ENCODE measurements around the gene ATF6B. TPM values are rescaled to one million over a fixed set of nuclear protein-coding genes. Genes with fewer than 3 reads are reported as not detected.
A peak's percentile ranks its signal among the peaks of the same experiment; 100 is the strongest.

Gene ATF6B
- total and polyA plus RNA-seq, 2 of the 13 experiments (the other 11 are each of a cell fraction or from before 2014, with no cell fraction given), result 18.1 to 44.0 TPM

DNA sequence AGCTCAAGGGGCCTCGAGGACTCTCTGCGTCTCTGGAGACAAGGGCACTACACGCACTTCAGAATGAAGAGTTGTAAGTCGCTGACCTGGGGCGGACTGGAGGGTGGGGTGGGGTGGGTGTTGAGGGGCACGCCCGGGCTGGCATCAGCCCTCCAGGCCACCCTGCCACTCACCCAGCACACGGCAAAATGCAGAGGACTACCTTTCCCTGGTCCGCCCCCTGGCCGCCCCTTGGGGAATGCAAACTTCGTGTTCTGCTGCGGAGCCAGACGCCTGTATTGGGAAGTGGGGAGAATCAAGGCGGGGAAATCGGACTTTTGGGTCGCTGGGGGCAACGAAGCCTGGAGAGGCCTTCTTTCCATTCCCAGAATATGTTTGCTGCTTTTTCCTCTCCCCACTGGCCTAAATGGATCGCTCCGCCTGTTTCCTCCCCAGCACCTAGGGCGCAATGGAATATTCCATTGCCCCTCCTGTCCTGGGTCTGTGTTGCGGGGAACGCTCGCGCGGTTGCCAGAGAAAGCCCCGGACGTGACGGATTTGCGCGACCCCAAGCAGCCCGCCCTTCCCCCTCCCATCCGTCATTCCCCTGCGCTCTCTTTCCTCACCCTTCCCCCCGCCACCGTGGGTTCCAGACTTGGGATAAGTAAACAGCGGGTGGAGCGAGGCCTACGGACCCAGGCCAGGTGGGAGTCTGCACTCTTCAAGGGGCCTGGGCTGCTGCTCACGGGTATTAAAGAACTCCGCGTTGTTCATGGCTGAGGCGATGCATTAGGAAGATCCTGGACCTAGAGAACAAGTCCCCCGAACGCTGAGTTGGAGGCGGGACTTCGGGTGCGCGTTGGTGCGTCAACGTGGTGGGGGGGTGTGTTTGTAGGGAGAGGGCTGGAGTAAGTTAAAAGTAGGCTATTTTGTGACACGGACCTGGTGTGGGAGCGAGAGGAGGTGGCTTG is 25.8 kb upstream of the ATF6B start, which contains the start of gene PPT2 (continued):
- TF ChIP-seq, protein P1, sequence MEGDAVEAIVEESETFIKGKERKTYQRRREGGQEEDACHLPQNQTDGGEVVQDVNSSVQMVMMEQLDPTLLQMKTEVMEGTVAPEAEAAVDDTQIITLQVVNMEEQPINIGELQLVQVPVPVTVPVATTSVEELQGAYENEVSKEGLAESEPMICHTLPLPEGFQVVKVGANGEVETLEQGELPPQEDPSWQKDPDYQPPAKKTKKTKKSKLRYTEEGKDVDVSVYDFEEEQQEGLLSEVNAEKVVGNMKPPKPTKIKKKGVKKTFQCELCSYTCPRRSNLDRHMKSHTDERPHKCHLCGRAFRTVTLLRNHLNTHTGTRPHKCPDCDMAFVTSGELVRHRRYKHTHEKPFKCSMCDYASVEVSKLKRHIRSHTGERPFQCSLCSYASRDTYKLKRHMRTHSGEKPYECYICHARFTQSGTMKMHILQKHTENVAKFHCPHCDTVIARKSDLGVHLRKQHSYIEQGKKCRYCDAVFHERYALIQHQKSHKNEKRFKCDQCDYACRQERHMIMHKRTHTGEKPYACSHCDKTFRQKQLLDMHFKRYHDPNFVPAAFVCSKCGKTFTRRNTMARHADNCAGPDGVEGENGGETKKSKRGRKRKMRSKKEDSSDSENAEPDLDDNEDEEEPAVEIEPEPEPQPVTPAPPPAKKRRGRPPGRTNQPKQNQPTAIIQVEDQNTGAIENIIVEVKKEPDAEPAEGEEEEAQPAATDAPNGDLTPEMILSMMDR (CRISPR knock-in tag; IDR thresholded peaks at IDR 0.05), result peak; percentile 50
- TF ChIP-seq, protein P2, sequence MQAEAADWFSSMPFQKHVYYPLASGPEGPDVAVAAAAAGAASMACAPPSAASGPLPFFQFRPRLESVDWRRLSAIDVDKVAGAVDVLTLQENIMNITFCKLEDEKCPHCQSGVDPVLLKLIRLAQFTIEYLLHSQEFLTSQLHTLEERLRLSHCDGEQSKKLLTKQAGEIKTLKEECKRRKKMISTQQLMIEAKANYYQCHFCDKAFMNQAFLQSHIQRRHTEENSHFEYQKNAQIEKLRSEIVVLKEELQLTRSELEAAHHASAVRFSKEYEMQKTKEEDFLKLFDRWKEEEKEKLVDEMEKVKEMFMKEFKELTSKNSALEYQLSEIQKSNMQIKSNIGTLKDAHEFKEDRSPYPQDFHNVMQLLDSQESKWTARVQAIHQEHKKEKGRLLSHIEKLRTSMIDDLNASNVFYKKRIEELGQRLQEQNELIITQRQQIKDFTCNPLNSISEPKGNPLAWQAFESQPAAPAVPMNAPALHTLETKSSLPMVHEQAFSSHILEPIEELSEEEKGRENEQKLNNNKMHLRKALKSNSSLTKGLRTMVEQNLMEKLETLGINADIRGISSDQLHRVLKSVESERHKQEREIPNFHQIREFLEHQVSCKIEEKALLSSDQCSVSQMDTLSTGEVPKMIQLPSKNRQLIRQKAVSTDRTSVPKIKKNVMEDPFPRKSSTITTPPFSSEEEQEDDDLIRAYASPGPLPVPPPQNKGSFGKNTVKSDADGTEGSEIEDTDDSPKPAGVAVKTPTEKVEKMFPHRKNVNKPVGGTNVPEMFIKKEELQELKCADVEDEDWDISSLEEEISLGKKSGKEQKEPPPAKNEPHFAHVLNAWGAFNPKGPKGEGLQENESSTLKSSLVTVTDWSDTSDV (CRISPR knock-in tag; IDR thresholded peaks at IDR 0.05), result no peak
- TF ChIP-seq ZNF33A (CRISPR knock-in tag; IDR thresholded peaks at IDR 0.05; ENCODE audit: borderline replicate concordance) (no peak), ATF7-NPFF (CRISPR knock-in tag; IDR thresholded peaks at IDR 0.05; ENCODE audit: low read depth) (no peak; the same call in 1 of the 2 replicates), MIXL1 (CRISPR knock-in tag; IDR thresholded peaks at IDR 0.05) (peak; percentile 45; the same call in 1 of the 2 replicates), PRMT3 (CRISPR knock-in tag; IDR thresholded peaks at IDR 0.05; ENCODE audit: borderline replicate concordance, low read depth) (no peak), ZFP36L1 (CRISPR knock-in tag; IDR thresholded peaks at IDR 0.05) (peak; percentile 62; the same call in 1 of the 2 replicates), NFIB (CRISPR knock-in tag; IDR thresholded peaks at IDR 0.05; ENCODE audit: borderline replicate concordance) (no peak), ZFP1 (CRISPR knock-in tag; IDR thresholded peaks at IDR 0.05) (0 out of 2 replicates have a peak, but pooled peaks have one; percentile 22), NRL (CRISPR knock-in tag; IDR thresholded peaks at IDR 0.05; ENCODE audit: borderline replicate concordance) (peak; percentile 14), SAFB2 (CRISPR knock-in tag; IDR thresholded peaks at IDR 0.05; ENCODE audit: borderline replicate concordance, low read depth) (peak; percentile 31; the same call in 1 of the 2 replicates), TGIF2 (CRISPR knock-in tag; IDR thresholded peaks at IDR 0.05) (peak; percentile 34), ZFAT (CRISPR knock-in tag; conservative IDR thresholded peaks at IDR 0.05) (no peak), ZNF775 (CRISPR knock-in tag; IDR thresholded peaks at IDR 0.05; ENCODE audit: borderline replicate concordance) (0 out of 2 replicates have a peak, but pooled peaks have one; percentile 65)
- TF ChIP-seq, protein P3, sequence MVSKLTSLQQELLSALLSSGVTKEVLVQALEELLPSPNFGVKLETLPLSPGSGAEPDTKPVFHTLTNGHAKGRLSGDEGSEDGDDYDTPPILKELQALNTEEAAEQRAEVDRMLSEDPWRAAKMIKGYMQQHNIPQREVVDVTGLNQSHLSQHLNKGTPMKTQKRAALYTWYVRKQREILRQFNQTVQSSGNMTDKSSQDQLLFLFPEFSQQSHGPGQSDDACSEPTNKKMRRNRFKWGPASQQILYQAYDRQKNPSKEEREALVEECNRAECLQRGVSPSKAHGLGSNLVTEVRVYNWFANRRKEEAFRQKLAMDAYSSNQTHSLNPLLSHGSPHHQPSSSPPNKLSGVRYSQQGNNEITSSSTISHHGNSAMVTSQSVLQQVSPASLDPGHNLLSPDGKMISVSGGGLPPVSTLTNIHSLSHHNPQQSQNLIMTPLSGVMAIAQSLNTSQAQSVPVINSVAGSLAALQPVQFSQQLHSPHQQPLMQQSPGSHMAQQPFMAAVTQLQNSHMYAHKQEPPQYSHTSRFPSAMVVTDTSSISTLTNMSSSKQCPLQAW (CRISPR knock-in tag; IDR thresholded peaks at IDR 0.05), result peak; percentile 59
- TF ChIP-seq, protein P4, sequence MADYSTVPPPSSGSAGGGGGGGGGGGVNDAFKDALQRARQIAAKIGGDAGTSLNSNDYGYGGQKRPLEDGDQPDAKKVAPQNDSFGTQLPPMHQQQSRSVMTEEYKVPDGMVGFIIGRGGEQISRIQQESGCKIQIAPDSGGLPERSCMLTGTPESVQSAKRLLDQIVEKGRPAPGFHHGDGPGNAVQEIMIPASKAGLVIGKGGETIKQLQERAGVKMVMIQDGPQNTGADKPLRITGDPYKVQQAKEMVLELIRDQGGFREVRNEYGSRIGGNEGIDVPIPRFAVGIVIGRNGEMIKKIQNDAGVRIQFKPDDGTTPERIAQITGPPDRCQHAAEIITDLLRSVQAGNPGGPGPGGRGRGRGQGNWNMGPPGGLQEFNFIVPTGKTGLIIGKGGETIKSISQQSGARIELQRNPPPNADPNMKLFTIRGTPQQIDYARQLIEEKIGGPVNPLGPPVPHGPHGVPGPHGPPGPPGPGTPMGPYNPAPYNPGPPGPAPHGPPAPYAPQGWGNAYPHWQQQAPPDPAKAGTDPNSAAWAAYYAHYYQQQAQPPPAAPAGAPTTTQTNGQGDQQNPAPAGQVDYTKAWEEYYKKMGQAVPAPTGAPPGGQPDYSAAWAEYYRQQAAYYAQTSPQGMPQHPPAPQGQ (CRISPR knock-in tag; IDR thresholded peaks at IDR 0.05; ENCODE audit: borderline replicate concordance), result peak; percentile 13; the same call in 1 of the 2 replicates
- TF ChIP-seq, protein P5, sequence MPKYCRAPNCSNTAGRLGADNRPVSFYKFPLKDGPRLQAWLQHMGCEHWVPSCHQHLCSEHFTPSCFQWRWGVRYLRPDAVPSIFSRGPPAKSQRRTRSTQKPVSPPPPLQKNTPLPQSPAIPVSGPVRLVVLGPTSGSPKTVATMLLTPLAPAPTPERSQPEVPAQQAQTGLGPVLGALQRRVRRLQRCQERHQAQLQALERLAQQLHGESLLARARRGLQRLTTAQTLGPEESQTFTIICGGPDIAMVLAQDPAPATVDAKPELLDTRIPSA (CRISPR knock-in tag; IDR thresholded peaks at IDR 0.05; ENCODE audit: borderline replicate concordance), result 0 out of 2 replicates have a peak, but pooled peaks have one; percentile 39

Measured in HepG2 (cell line).